SK-N-SH treated with all-trans-retinoic acid at 6 μM for 48 hours (cell line): ENCODE measurements around the gene FRA10AC1.

Source experiments
- ARNTL ChIP-seq: fragments of 450-650 bp; formaldehyde crosslinking; IDR thresholded peaks from 2 replicates; pipeline ENCODE4 v1.5.0; 2020; ENCODE audit warnings: low read depth, mild to moderate bottlenecking, moderate library complexity, borderline replicate concordance
- BACH2 ChIP-seq: fragments of 250-450 bp; sonication (Bioruptor Pico); IDR thresholded peaks from 2 replicates; pipeline ENCODE4 v1.9.0; 2021; ENCODE audit warnings: mild to moderate bottlenecking, borderline replicate concordance
- CSDC2 ChIP-seq: fragments of 250-450 bp; sonication (Bioruptor Pico); IDR thresholded peaks from 2 replicates; pipeline ENCODE4 v1.5.0; 2020; ENCODE audit warnings: mild to moderate bottlenecking, moderate library complexity
- ISL1 ChIP-seq: fragments of 250-450 bp; sonication (Bioruptor Pico); IDR thresholded peaks from 2 replicates; pipeline ENCODE4 v2.1.2; 2022; ENCODE audit warnings: mild to moderate bottlenecking, moderate library complexity
- OSR1 ChIP-seq: fragments of 250-450 bp; sonication (Bioruptor Pico); IDR thresholded peaks from 2 replicates; pipeline ENCODE4 v1.8.0; 2022; ENCODE audit warnings: moderate library complexity, mild to moderate bottlenecking, inconsistent platforms
- TCF4 ChIP-seq: fragments of 250-450 bp; sonication (Bioruptor Pico); IDR thresholded peaks from 2 replicates; pipeline ENCODE4 v1.8.0; 2021; ENCODE audit warnings: mild to moderate bottlenecking, moderate library complexity, borderline replicate concordance
- ZFP3 ChIP-seq: fragments of 250-450 bp; sonication (Bioruptor Pico); IDR thresholded peaks from 2 replicates; pipeline ENCODE4 v1.5.0; 2020; ENCODE audit warnings: mild to moderate bottlenecking, moderate library complexity
- ZFP30 ChIP-seq: fragments of 450-650 bp; formaldehyde crosslinking; IDR thresholded peaks from 2 replicates; pipeline ENCODE4 v1.5.0; 2022; ENCODE audit warnings: mild to moderate bottlenecking, moderate library complexity
- TF ChIP-seq, protein P1 (sequence below): fragments of 250-450 bp; sonication (Bioruptor Pico); IDR thresholded peaks from 2 replicates; pipeline ENCODE4 v1.8.0; 2021; ENCODE audit warnings: low read depth, mild to moderate bottlenecking, moderate library complexity, borderline replicate concordance
- TF ChIP-seq, protein P2 (sequence below): fragments of 250-450 bp; sonication (Bioruptor Pico); IDR thresholded peaks from 2 replicates; pipeline ENCODE4 v1.5.1; 2020; ENCODE audit warnings: low read depth, mild to moderate bottlenecking, moderate library complexity
- TF ChIP-seq, protein P3 (sequence below): fragments of 250-450 bp; sonication (Bioruptor Pico); IDR thresholded peaks from 2 replicates; pipeline ENCODE4 v1.8.0; 2020; ENCODE audit warnings: mild to moderate bottlenecking, moderate library complexity, borderline replicate concordance

- TF ChIP-seq ISL1 (CRISPR knock-in tag) (no peak), ZFP30 (CRISPR knock-in tag) (no peak), TCF4 (no peak), CSDC2 (CRISPR knock-in tag) (no peak), ARNTL (CRISPR knock-in tag) (no peak), ZFP3 (CRISPR knock-in tag) (no peak), OSR1 (CRISPR knock-in tag) (no peak), BACH2 (no peak)
- TF ChIP-seq, protein P1, sequence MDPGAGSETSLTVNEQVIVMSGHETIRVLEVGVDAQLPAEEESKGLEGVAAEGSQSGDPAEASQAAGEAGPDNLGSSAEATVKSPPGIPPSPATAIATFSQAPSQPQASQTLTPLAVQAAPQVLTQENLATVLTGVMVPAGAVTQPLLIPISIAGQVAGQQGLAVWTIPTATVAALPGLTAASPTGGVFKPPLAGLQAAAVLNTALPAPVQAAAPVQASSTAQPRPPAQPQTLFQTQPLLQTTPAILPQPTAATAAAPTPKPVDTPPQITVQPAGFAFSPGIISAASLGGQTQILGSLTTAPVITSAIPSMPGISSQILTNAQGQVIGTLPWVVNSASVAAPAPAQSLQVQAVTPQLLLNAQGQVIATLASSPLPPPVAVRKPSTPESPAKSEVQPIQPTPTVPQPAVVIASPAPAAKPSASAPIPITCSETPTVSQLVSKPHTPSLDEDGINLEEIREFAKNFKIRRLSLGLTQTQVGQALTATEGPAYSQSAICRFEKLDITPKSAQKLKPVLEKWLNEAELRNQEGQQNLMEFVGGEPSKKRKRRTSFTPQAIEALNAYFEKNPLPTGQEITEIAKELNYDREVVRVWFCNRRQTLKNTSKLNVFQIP (CRISPR knock-in tag): no peak
- TF ChIP-seq, protein P2, sequence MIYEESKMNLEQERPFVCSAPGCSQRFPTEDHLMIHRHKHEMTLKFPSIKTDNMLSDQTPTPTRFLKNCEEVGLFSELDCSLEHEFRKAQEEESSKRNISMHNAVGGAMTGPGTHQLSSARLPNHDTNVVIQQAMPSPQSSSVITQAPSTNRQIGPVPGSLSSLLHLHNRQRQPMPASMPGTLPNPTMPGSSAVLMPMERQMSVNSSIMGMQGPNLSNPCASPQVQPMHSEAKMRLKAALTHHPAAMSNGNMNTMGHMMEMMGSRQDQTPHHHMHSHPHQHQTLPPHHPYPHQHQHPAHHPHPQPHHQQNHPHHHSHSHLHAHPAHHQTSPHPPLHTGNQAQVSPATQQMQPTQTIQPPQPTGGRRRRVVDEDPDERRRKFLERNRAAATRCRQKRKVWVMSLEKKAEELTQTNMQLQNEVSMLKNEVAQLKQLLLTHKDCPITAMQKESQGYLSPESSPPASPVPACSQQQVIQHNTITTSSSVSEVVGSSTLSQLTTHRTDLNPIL (CRISPR knock-in tag): no peak
- TF ChIP-seq, protein P3, sequence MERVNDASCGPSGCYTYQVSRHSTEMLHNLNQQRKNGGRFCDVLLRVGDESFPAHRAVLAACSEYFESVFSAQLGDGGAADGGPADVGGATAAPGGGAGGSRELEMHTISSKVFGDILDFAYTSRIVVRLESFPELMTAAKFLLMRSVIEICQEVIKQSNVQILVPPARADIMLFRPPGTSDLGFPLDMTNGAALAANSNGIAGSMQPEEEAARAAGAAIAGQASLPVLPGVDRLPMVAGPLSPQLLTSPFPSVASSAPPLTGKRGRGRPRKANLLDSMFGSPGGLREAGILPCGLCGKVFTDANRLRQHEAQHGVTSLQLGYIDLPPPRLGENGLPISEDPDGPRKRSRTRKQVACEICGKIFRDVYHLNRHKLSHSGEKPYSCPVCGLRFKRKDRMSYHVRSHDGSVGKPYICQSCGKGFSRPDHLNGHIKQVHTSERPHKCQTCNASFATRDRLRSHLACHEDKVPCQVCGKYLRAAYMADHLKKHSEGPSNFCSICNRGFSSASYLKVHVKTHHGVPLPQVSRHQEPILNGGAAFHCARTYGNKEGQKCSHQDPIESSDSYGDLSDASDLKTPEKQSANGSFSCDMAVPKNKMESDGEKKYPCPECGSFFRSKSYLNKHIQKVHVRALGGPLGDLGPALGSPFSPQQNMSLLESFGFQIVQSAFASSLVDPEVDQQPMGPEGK: no peak
These were observed 20.2 kb upstream of the FRA10AC1 start for GRCh38 chr10:93722550-93722949.
